Suppressor macrophage treated with lipopolysaccharide for 4 hours (primary cell): ENCODE data around the gene SLC35G6.
A peak's percentile ranks its signal among the peaks of the same experiment; 100 is the strongest.
"Not testable (repeated sequence)": the region's sequence is repeated elsewhere in the genome, so short reads cannot be mapped to it uniquely, and the experiment has no call there.

Experiments used
- DNase-seq: peaks from one replicate; pipeline ENCODE4 v3.0.0-alpha.2; 2020

SLC35G6 gene

DNA sequence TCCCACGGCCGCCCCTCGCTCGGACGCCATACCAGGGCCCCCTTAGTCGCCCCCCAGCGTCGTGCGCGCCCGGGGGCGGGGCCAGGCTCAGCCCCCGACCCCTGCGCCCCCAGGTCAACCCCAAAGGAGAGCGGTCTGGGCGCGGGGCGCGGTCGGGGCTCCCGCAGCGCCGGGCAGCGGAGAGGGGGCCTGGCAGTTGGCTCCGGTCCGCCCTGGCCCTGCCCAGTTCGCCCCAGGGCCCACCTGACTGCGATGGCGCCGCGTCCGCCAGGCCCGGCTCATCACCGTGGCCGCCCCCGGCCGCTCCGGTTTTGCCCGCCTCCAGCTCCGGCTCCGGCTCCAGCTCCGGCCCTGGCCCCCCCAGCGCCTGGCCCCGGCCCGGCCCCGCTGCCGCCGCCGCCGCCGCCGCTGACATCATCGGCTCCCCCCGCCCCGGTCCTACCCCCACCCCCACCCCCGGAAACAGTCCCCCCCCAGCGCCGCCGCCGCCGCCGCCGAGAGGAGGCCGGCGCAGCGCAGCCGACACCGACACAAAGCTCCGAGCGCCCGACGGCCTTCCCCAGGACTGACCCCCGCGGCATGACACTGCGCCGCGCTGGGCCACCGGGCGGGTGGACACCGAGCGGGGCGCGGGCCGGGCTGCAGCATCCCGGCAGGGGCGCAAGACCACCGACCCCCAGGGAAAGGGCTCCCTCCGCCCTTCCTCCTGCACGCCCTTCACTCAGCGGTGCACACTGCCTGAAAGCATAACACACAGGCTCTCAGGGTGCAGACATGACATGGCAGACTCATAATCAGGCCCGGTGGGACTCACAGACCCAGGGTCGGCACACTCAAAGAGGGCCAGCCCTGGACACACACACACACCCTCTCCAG, 1.8 kb upstream of the SLC35G6 start, which contains the start of gene ZBTB4:
ZBTB4 (minus strand) TSS at position 419 of the 876 bp plus-strand sequence. CDS start 12,830 bp downstream, outside the sequence.
- peak; percentile 35 for DNase-seq

DNA sequence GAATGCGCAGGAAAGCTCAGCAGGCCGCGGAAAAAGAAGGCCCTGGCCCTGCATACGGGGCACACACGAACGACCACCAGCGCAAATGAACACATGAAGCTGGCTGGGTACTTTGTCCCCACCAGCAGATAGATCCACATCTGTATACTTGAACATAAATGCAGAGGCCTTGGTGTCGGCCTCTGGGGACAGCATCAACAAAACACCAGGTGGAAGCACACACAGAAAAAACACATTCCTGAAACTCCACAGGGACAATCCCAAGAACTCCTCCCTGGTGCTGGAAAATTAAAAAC, 1.2 kb upstream of the SLC35G6 start:
- DNase-seq: no peak

DNA sequence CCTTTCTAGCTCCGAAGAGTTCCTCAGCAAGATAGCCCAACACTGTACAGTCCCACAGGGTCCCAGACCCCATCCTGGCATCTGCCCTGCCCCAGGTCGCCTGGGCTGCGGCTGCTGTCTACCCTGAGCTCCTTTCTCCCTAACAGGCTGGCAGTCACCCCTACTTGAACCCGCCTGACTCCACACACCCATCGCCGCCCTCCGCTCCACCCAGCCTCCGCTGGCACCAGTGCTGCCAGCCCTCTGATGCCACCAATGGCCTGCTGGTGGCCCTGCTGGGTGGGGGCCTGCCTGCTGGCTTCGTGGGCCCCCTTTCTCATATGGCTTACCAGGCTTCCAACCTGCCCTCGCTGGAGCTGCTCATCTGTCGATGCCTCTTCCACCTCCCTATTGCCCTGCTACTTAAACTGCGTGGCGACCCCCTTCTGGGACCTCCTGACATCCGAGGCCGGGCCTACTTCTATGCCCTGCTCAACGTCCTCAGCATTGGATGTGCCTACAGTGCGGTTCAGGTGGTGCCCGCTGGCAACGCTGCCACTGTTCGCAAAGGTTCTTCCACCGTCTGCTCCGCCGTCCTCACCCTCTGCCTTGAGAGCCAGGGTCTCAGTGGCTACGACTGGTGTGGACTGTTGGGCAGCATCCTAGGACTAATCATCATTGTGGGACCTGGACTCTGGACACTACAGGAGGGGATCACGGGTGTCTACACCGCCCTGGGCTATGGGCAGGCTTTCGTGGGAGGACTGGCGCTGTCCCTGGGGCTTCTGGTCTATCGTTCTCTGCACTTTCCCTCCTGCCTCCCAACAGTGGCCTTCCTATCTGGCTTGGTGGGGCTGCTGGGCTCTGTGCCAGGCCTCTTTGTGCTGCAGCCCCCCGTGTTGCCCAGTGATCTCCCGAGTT, 846 bp downstream of the SLC35G6 start:
- not testable (repeated sequence) for DNase-seq

DNA sequence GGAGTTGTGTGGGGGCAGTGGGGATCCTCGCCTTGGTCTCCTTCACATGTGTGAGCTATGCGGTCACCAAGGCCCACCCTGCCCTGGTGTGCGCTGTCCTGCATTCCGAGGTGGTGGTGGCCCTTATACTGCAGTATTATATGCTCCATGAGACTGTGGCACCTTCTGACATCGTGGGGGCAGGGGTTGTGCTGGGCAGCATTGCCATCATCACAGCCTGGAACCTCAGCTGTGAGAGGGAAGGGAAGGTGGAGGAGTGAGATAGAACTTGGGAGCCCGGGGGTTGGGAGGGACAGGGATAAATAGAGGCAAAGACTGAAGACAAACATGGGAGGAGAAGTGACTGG, 1.5 kb downstream of the SLC35G6 start:
- not testable (repeated sequence) for DNase-seq

DNA sequence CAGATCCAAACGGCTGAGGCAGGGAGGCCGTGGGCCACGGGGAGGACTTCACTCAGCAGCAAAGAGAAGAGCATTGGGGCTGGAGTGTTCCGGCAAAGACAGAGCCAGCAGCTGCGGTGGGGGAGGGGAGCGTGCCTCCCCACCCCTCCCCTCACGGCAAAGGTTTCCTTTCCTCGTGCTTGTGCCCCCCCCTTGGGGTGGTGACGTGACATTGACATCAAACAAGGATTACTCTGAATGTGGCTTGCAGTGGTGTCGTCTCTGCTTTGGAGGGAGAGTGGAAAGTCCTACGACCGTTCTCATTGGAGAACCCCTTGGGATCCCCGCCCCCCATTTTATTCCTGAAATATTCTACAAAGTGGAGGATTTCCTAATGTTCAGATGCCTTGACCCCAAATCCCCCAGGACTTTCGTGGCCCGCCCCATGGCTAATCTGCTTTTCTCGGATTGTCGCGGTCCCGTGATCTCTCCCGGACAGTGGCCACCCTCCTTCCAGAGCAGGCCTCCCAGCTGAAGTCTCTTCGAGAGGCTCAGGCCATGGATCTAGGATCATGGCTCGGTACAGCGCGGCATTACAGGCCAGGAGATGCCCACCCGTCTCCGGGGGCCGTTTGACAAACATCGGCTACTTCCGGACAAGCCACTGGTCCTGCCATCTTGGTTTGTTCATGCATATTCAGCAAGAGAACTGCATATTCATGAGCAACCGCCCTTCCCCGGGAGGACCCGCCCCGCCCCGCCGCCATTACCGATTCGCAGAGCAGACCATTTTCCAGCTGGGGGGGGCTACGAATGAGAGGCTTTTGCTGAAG, 2.2 kb downstream of the SLC35G6 start:
- peak; percentile 96 for DNase-seq

DNA sequence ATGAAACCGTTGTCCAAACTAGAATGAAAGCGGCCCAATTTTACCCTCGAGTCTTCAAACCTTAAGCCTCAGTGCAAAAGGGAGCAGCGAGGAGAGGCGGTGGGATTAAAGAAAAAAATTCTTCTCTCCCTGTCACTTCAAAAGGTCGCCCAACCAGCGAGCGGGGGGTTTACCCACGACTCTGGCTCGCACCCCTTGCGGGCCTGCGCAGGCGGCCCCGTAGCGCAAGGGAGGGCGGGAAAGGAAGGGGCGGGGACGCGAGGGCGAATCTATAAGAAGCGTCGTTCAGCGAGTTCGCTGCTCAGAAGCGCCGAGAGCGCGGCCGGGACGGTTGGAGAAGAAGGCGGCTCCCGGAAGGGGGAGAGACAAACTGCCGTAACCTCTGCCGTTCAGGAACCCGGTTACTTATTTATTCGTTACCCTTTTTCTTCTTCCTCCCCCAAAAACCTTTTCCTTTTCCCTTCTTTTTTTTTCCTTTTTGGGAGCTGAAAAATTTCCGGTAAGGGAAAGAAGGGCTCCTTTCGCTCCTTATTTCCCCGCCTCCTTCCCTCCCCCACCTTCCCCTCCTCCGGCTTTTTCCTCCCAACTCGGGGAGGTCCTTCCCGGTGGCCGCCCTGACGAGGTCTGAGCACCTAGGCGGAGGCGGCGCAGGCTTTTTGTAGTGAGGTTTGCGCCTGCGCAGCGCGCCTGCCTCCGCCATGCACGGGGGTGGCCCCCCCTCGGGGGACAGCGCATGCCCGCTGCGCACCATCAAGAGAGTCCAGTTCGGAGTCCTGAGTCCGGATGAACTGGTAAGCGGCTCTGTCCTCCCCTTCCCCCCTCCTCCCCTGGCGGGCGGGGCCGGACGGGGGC, 3.0 kb downstream of the SLC35G6 start, which contains the start of gene POLR2A:
POLR2A (plus strand) TSS at position 300 of the 852 bp plus-strand sequence.
- peak; percentile 99 for DNase-seq

DNA sequence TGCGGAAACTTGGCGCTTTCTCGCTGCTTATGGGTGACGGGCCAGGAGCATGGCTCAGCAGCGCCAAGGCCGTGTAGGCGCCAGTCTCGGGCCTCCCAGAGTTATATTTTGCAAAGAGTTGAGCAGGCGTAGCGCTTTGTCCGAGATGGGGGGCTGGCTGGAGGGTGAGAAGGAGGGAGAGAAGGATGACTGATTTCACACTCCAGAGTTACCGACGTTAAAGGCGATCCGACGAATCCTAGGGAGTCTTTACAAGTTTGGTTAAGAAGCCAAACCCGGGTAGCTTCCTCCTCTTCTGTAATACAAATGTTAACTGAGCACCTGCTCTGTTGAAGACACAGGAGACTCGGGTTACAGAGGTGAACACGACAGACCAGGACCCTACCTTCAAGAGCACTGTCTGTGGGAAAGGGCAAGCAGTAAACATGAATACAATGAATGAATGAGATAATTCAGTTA, 3.7 kb downstream of the SLC35G6 start:
- DNase-seq: no peak

DNA sequence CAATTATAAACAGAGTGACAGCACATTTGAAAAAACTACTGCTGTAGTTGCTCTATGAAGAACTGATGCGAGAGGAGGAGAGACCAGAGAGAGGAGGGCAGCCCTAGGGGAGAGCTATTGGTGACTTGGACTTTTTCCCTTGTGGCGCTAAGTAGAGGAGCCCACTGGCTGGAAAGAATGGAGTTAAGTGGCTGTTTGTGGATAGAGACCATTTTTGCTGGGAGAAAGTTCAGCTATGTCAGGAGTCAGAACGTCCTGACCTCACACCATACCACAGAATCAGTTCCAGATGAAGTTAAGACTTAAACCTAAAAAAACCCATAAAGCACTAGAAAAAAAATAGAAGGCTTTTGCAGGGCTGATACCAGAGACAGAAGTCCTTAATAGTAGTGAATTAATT, 4.9 kb downstream of the SLC35G6 start:
- DNase-seq: no peak

DNA sequence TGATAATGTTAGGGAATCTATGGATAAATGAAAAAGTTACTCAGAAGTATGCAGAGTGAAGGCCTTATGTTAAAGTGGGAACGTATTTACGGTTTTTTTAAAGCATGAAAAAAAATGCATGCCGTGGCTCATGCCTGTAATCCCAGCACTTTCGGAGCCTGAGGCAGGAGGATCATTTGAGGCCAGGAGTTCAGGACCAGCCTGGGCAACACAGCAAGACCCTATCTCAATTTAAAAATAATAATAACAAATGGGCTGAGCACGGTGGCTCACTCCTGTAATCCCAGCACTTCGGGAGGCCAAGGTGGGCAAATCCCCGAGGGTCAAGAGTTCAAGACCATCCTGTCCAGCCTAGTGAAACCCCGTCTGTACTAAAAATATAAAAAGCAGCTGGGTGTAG, 8.9 kb downstream of the SLC35G6 start:
- DNase-seq: no peak

DNA sequence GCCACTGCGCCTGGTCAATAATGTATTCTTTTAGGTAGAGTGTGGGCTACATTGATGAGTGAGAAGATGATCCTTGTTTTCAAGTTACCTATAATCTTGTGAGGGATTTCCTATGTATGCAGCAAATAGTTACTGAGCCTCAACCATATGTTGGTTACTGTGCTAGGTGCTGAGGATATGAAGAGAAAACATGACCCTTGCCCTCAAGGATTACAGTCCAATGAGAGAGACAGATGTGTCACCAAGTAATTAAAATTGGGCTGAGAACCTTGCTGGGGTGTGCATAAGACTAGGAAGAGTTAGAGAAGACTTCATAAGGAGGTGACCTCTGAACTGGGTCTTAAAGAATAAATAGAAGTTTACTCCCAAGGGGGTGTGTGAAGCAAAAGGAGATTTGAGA, 10.3 kb downstream of the SLC35G6 start:
- DNase-seq: no peak

DNA sequence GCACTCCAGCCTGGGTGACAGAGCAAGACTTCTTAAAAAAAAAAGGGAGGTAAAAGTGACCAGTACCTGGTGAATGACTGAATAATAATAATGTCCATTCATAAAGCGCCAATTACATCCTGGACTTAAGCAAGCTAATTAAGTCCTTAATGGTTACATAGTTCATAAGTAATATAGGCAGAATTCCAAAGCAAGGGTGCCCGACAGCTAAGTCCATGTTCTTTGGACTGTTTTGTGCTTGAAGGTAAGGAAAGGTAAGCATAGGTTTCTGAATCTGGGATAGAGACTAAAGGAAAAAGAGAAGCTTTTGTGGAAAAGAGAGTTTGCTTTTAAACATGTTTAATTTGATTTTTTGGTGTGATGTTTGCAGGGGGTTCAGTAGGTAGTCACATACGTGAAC, 12.7 kb downstream of the SLC35G6 start:
- no peak for DNase-seq

DNA sequence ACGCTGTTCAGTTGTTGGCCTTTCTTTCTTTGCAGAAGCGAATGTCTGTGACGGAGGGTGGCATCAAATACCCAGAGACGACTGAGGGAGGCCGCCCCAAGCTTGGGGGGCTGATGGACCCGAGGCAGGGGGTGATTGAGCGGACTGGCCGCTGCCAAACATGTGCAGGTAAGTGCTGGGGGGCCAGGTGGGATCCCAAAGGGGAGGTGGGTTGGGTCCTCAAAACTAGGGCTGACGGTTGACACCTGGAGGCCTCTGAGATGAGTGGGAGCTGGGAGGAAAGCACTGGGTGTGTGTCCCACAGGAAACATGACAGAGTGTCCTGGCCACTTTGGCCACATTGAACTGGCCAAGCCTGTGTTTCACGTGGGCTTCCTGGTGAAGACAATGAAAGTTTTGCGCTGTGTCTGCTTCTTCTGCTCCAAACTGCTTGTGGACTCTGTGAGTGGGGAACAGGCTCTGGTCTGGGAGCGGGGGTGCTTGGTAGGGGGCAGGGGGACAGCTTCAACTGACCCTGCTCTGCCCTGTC, 14.7 kb downstream of the SLC35G6 start:
- no peak for DNase-seq

DNA sequence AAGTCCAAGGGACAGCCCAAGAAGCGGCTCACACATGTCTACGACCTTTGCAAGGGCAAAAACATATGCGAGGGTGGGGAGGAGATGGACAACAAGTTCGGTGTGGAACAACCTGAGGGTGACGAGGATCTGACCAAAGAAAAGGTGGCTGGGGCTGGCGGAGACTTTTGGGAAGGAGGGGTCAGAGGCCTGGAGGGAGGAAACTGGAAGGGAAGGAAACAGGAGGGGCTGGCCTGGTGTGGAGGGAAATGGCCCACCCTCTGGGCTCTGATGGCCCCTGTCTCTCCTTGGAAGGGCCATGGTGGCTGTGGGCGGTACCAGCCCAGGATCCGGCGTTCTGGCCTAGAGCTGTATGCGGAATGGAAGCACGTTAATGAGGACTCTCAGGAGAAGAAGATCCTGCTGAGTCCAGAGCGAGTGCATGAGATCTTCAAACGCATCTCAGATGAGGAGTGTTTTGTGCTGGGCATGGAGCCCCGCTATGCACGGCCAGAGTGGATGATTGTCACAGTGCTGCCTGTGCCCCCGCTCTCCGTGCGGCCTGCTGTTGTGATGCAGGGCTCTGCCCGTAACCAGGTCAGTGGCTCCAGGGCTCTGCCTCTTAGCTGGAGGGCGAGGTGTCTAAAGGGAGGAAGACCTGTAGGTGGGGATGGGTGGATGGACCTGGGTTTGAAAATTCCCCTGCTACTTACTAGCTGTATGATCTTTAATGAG, 15.4 kb downstream of the SLC35G6 start:
- DNase-seq: no peak

DNA sequence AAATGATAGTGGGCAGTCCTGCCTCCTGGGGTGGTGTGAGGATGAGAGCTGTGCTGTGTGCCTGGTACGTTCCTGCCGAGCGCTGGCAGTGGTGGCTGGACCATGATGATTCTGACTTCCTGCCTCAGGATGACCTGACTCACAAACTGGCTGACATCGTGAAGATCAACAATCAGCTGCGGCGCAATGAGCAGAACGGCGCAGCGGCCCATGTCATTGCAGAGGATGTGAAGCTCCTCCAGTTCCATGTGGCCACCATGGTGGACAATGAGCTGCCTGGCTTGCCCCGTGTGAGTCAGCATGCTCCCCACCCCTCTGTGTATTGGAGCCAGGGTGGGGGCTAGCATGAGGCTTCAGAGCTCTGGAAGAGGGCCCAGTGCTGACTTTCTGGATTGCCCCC, 16.0 kb downstream of the SLC35G6 start:
- no peak for DNase-seq

DNA sequence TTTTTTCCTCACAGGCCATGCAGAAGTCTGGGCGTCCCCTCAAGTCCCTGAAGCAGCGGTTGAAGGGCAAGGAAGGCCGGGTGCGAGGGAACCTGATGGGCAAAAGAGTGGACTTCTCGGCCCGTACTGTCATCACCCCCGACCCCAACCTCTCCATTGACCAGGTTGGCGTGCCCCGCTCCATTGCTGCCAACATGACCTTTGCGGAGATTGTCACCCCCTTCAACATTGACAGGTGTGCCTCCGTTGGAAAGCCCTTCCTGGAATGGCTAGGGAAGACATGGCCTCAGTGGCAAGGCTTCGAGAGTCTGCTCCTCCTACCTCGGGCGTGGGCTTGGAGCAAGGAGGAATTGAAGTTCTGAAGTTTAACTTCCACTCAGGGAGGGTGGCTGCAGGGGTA, 16.4 kb downstream of the SLC35G6 start:
- DNase-seq: no peak

DNA sequence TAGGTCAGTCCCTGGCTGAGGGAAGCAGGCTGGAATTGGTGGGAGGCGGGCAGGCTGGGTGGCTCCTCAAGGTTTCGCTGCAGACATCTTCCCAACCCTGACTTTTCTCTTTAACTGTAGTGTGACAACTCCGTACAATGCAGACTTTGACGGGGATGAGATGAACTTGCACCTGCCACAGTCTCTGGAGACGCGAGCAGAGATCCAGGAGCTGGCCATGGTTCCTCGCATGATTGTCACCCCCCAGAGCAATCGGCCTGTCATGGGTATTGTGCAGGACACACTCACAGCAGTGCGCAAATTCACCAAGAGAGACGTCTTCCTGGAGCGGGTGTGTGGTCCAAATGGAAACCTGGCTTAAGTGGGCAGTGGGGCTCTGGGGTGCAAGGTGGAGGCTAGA, 17.9 kb downstream of the SLC35G6 start:
- no peak for DNase-seq

DNA sequence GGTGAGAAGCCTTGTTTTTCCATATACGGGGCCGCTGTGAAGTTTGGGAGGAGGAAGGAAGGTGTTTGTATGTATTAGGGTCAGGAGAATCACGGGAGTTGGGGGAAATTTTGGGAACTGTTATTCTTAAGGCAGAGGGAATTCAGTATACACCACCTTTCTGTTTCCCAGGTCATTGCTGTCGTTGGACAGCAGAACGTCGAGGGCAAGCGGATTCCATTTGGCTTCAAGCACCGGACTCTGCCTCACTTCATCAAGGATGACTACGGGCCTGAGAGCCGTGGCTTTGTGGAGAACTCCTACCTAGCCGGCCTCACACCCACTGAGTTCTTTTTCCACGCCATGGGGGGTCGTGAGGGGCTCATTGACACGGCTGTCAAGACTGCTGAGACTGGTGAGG, 20.5 kb downstream of the SLC35G6 start:
- DNase-seq: no peak

DNA sequence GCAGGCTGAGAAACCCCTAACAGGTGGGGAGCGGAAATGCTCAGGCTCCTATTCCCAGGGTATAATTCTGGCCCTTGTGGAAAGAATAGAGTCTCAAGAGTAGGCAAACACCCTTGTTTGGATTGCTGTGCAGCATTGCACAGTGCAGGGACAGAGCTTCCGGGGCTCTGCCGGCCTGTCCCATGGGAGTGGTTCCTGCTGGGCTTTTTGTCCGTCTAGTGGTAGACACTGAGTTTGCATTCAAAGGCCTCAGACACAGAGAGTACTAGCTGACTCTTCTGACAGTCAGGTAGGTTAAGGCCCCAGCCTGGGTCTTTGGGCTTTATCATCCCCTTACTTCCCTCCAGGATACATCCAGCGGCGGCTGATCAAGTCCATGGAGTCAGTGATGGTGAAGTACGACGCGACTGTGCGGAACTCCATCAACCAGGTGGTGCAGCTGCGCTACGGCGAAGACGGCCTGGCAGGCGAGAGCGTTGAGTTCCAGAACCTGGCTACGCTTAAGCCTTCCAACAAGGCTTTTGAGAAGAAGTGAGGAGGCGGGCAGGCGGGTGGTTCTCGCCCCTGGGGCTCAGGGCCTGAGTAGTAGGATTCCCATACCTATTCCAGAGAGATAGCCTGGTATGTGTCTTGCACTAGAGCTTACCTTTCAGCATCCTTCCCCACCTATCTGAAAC, 21.1 kb downstream of the SLC35G6 start:
- DNase-seq: no peak

DNA sequence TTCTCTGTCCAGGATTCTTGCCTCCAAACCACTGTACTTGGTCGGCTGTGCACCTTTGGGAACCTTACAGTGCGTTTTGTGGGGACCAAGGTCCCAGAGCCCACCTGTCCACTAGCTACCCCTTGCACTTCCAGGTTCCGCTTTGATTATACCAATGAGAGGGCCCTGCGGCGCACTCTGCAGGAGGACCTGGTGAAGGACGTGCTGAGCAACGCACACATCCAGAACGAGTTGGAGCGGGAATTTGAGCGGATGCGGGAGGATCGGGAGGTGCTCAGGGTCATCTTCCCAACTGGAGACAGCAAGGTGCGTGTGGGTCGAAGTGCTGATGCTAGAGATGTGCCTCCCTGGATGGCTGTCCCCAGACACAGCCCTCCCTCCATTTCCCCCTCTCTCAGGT, 21.7 kb downstream of the SLC35G6 start:
- no peak for DNase-seq

DNA sequence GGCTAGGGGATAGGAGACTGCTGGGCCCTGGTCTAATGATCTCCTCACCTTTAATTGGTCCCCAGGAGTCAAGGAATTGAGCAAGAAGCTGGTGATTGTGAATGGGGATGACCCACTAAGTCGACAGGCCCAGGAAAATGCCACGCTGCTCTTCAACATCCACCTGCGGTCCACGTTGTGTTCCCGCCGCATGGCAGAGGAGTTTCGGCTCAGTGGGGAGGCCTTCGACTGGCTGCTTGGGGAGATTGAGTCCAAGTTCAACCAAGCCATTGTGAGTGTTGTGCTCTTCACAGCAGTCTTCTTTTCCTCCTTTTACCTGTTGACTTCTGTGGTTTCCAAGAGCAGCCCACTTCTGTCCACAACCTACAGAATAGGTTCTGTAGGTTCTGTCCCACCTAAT, 22.3 kb downstream of the SLC35G6 start:
- no peak for DNase-seq

DNA sequence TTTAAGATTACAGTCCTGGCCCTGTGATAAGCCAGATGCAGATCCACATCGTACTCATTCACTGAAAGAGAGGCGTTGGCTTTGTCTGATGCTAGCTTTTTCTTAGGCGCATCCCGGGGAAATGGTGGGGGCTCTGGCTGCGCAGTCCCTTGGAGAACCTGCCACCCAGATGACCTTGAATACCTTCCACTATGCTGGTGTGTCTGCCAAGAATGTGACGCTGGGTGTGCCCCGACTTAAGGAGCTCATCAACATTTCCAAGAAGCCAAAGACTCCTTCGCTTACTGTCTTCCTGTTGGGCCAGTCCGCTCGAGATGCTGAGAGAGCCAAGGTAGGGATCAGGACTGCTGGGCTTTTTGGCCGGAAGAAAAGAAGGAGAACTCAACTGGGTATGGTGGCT, 26.9 kb downstream of the SLC35G6 start:
- DNase-seq: no peak
